Astrocyte of the cerebellum (primary cell): ENCODE data around the gene TSEN15.

ENCODE experiments used
- DNase-seq: peaks from one replicate; pipeline ENCODE4 v3.0.0-alpha.2; 2011; ENCODE audit warnings: low read depth
- H3K4me3 ChIP-seq: 2 replicates; pipeline ENCODE4 v1.5.1; 2011; ENCODE audit warnings: mild to moderate bottlenecking, low read depth, low read length, moderate library complexity
- CTCF ChIP-seq: IDR thresholded peaks from 2 replicates; pipeline ENCODE4 v1.5.1; 2012; ENCODE audit warnings: low read length, low read depth, moderate library complexity, mild to moderate bottlenecking; ENCODE audit errors: missing control alignments
- in situ Hi-C: cut with HindIII; loops from 2 replicates; pipeline ENCODE4 v1.10.0; 2017; ENCODE audit warnings: low sequenced_read_pairs

The TSEN15 gene

GRCh38 chr1:184020855-184021254 is 30.7 kb upstream of the TSEN15 start:
- in situ Hi-C loops, result no loop called here
- no peak for DNase-seq
- no peak overlapping the region for H3K4me3 ChIP-seq
- TF ChIP-seq CTCF, result no peak

- TF ChIP-seq CTCF, result no peak
- no peak for DNase-seq
- H3K4me3 ChIP-seq, result no peak overlapping the region
- in situ Hi-C loops, result no loop called here
These were observed 29.8 kb upstream of the TSEN15 start for GRCh38 chr1:184021728-184022127.

GRCh38 chr1:184022668-184023067 is 28.9 kb upstream of the TSEN15 start:
- no peak for TF ChIP-seq CTCF
- H3K4me3 ChIP-seq, result no peak overlapping the region
- DNase-seq, result no peak
- in situ Hi-C loops, result no loop called here

- DNase-seq, result no peak
- in situ Hi-C loops, result no loop called here
- H3K4me3 ChIP-seq, result no peak overlapping the region
- no peak for TF ChIP-seq CTCF
These were observed 28.4 kb upstream of the TSEN15 start for GRCh38 chr1:184023171-184023570.

- no peak for TF ChIP-seq CTCF
- in situ Hi-C loops, result no loop called here
- DNase-seq, result peak; percentile 94
- no peak overlapping the region for H3K4me3 ChIP-seq
These were observed 26.3 kb upstream of the TSEN15 start for GRCh38 chr1:184025242-184025675.

GRCh38 chr1:184027826-184028695 is 23.5 kb upstream of the TSEN15 start:
- no peak overlapping the region for H3K4me3 ChIP-seq
- peak; percentile 19 for DNase-seq
- no peak for TF ChIP-seq CTCF
- in situ Hi-C loops, result no loop called here
